NOMO-1 (cell line): ENCODE data around the gene LRIG1.

Experiments
- DNase-seq, 2 experiments: peaks; one replicate each; lab custom pipeline; 2025; ENCODE audit not compliant: unreplicated experiment in 2 of 2; lab: John Stamatoyannopoulos, UW

LRIG1 gene

GRCh38 chr3:66473692-66474091 is 27.1 kb downstream of the LRIG1 start:
- no peak for DNase-seq

GRCh38 chr3:66473181-66473580 is 27.6 kb downstream of the LRIG1 start:
- no peak for DNase-seq

DNA sequence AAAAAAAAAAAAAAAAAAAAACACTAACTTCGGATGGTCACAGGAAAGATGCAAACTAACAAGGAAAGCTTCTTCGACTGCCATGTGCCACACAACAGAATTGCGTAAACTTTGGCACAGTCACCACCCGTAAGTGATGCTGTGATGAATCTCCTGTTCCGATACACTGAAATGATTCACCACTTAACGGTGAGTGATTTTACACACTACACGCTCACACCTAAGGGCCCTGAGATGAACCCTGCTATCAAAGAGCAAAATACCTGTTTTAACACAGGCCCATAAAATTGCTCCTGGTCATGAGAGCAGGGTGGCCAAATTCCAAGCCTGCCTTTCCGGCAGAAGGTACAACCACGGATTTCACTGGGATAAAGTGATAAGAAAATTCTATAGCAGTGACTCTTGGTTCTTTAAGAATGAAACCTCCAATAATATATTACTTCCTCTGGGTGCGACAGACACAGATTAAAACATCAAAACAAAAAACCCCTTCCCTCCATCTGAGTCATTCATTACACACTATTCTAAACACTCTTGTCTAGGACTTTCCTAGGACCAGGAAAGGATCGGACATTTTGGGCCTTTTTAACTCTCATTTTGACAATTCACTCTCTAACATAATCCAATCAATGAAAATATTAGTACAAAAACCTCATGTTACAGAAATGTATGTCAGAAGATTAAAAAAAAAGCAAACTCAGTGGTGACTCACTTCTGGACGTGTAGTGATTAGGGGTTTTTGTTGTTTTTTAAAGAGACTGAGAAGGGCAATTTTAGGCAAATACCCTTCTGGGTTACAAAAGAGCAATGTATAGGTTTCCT is 28.3 kb downstream of the LRIG1 start:
- peak in 1 of 2 experiments; percentile 34 for DNase-seq

DNA sequence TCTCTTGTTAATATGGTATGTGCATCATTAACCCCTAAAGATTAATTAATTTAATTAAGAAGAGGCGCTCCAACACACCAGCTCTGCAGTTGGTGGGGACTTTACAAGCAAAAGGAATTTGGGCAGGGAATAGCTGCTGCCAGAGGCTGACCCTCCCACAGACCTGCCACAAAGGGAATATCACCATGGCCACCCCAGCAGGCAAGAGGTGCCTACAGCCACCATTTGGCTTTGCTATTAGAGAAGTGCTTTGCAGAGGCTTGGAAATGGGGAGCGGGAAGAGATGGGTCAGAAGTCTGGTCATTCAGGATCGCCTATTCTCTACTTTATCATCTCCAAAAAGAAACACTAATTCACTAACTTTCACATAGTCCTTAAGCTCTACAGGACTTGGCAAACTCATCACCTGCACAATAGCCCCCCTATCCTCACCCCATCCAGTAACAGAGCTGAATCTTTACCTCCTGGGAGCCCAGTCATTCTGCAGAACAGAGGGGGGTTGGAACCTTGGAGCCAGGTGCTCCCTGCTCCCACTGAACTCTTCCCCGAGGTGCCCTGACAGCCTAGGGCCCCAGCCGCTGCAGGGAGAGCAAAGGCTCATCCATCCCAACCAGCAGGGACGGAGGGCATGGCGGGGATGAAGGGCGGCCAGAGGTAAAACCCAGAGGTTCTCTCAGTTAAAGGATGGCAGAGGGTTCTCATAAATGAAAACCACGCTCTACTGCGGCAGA is 29.7 kb downstream of the LRIG1 start:
- no peak for DNase-seq

GRCh38 chr3:66470285-66470684 is 30.5 kb downstream of the LRIG1 start:
- no peak for DNase-seq

DNA sequence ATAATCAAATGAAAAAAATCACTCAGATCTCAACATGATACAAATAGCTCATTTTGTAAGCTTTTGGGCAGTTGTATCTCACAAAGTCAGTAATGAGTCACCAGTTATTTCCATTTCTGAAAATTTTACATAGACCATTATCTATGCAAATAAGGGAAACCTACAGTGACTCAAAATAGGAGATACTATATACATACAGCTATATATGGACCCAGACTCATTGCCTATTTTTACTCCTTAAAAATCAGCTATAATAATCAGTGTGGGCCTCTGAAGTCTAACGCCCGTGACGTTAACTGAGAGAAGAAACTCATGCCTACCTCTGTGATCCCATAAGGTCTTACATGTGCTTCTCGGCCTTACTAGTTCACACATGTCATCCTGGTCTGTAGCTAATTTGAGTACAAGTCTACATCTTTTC is 31.6 kb downstream of the LRIG1 start:
- peak in 1 of 2 experiments; percentile 26 for DNase-seq

- peak in 1 of 2 experiments; percentile 15 for DNase-seq
These were observed 32.7 kb downstream of the LRIG1 start for GRCh38 chr3:66467996-66468735.

DNA sequence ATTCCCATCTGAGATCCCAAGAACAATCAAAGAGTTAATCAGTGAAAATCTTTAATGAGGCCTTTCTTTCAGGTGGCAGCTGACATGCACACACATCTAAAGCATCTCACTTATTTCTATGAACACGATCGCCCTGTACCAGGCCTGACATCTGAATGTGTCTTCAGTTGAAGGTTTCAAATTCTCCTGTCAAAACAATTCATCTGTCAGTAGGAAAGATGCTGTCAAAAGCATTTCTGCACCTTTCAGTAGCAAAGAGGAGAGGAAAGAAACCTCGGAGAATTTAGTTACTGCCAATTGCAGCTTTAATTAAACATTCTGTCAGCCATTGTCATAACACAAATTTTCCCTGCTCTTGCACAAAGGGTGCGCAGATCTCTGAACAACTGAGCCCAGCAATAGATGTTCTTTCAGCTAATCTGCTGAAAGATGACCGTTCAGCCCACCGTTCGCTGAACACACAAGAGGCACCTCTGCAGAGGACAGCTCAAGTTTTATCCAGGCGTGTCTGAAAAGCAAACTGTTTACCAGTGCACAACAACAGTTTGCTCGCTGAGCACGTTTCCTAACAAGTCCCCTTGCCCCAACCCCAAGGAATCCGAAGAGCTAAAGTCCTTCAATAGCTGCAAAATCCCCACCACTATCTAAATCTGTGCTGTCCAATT is 34.1 kb downstream of the LRIG1 start:
- no peak for DNase-seq

GRCh38 chr3:66465587-66465986 is 35.2 kb downstream of the LRIG1 start:
- DNase-seq: peak in 1 of 2 experiments; percentile 17

DNA sequence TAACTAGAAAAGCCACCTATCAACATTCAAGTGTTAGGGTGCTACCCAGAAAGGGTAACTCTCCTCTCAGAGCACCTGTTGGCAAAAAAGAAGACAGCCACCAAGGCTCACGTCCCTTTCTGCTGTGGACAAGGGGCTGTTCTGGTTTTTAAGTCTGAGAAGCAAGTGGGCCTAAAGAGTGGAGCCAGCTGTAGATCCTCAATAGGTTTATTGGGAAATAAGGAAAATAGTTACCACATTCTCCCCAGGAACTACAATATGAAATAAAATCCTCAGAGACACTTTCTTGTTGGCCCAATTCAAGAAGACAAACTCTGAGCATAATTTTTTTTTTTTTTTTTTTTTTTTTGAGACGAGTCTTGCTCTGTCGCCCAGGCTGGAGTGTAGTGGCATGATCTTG is 35.8 kb downstream of the LRIG1 start:
- no peak for DNase-seq

DNA sequence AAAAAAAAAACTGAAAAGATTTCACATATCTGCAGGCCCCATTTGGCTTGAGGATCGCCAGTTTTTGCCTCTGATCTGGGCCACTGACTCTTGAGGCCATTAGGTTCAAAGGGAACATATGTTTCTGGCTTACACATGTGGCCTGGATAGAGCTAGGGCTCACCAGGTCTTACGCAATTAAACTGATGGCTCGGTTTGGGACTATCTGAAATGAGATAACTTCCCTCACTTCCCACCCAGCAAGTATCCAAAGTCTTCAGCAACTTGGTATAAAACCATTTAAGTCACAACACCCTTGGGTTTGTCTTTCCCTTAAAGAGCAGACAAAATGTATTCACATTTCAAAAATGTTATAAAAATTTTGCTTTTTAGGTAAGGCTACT is 36.3 kb downstream of the LRIG1 start:
- peak in 1 of 2 experiments; percentile 8 for DNase-seq

DNA sequence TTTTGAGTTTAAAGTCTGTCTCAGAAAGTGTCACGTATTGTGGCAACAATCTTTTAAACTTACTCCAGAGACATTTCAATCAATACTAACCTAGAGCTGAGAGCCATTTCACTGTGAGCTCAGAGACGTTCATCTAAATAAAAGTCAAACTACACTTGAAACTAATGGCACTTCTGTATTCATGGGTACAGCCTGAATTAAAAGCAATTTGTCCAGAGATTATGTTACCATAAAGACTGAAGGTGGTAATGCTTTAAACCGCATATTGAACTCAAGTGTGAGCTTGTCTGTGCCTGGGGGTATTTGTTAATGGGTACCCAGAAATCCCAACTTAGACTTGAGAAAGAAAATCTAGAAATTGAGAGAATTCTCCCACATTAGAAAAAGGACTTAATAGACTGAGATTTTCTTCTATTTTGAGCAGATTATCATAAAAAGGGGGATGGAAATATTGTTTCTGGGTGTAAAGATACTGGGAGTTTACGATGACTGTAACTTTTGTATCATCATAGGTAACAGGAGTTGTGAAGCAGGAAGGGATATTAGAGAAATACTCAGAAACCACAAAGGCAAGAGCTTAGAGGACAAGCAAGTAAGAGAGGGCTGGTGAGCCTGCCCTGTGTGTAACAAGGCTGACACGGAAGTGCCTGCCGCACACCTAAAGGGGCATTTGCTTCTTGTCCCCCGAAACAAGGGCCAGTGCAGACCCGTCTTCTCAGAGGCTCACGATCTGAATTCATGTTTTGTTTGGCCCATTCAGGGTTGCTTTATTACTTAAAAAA is 36.9 kb downstream of the LRIG1 start:
- DNase-seq: no peak

- DNase-seq: no peak
These were observed 37.7 kb downstream of the LRIG1 start for GRCh38 chr3:66463054-66463631.

- no peak for DNase-seq
These were observed 43.6 kb downstream of the LRIG1 start for GRCh38 chr3:66457252-66457651.

GRCh38 chr3:66456711-66457173 is 44.1 kb downstream of the LRIG1 start:
- DNase-seq: no peak

DNA sequence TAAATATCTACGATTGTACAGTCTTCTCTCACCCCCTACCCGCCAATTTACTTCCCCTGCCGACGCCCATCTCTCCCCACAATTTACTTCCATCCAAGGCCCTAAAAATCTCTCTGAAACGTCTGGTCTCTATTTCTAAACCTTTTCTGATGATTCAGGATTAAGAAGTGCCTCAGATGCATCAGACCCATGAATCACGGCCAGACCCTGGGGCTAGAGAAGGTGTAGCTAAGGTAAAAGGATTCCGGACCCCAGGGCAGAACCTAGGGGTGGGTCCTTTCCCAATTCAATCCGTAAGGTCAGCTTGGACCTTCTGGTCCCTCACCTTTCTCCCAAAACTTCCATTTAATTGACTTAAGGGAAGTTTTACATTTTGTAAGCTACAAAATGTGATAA is 46.4 kb downstream of the LRIG1 start:
- no peak for DNase-seq

- DNase-seq: peak in 1 of 2 experiments; percentile 4
These were observed 47.0 kb downstream of the LRIG1 start for GRCh38 chr3:66453651-66454463.

DNA sequence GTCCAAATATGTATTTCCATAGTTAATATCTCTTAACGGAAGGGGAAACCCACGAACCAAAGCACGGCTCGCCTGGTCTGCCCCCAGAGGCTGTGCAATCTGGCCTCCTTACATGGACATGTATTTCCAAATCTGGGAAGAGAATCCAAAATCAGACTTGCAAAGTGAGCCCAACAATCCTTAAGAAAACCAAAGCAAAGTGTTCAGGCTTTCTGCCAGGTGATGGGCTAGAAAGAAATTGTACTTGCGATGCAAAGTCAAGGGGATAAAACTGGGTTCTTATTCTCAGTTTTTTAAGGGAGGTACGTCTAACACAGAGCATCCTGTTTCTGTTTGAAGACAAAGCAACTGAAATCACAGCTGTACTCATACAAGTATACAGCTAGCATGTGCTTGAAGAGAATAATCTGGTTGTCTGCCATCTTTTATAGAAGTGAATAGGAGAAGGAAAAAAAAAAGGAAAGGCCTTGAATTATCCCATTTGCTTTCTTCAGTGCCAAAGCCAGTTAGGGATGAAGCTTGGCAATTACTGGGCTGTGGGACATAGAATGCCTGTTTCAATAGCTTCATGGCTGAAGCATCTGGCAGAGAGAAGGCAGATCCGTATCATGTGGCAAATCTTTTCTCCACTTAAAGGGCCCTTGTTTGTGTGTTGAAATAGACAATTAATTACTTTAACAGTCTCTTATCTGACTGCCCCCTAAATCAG is 48.4 kb downstream of the LRIG1 start:
- DNase-seq: no peak
